Limb (tissue), 2 donors: Measurements from ENCODE around the gene HELZ.
A peak's percentile ranks its signal among the peaks of the same experiment; 100 is the strongest.
"Not testable (repeated sequence)": the region's sequence is repeated elsewhere in the genome, so short reads cannot be mapped to it uniquely, and the experiment has no call there.

Experiments used
- DNase-seq, 2 donors: peaks; one replicate each; pipeline ENCODE4 v3.0.0-alpha.2; 2016; ENCODE audit errors: extremely low spot score in 2 of 2

Gene HELZ

DNA sequence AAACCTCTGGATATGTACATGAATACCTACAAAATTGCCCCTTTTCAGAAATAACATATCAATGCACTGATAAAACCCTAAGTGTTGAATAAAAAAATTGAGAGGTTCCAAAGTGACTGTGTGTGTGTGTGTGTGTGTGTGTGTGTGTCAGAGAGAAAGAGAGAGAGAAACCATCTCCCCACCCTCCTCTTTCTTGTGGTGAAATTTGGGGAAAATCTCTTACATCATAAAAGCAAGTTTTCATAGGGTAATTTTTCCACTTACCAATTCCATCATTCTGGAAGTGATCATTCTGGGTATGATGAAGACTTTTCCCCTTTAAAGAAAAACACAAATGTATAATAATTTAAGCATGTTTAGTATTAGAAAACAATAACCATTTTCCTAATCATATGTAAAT lies 121.3 kb downstream of the HELZ start:
- no peak for DNase-seq

DNA sequence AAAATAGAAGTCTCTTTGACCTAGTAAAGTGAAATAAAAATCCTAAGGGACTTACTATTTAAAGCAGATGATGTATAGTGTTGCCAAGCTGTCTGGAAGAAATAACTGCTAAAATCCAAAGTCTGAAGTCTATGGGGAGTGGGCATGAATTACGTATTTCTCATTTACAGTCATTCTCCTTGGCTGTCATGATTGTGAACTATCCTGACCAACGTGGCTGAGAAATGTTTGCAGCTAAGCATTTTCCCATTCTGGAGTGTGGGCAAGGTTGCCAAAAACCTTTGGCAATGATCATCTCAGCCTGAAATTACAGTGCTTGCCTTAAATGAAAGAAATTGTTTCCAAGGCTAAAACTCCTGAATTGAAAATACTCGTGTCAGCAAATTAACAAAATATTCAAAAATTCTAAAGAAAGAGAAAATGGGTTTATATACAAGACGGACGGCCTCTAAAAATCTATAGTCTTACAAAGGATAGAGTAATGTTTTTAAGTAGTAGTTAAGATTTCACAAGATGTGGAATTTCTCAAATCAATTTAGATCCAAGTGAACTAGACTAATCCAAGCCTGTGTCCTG lies 123.6 kb downstream of the HELZ start:
- DNase-seq: peak; percentile 30 to 80

DNA sequence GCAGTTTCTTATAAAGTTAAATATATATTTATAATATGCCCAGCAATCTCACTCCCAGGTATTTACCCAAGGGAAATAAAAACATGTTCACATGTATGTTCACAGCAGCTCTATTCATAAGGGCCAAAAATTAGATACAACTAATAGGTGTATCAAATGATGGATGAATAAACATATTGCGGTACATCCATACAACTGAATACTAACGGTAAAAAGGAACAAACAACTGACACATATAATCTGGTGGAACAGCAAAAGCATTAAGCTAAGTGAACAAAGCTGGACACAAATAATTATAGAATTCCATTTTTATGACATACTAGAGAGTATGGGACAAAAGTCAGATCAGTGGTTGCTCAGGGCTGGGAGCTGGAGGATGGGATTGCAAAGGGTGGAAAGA lies 125.9 kb downstream of the HELZ start:
- DNase-seq: no peak

DNA sequence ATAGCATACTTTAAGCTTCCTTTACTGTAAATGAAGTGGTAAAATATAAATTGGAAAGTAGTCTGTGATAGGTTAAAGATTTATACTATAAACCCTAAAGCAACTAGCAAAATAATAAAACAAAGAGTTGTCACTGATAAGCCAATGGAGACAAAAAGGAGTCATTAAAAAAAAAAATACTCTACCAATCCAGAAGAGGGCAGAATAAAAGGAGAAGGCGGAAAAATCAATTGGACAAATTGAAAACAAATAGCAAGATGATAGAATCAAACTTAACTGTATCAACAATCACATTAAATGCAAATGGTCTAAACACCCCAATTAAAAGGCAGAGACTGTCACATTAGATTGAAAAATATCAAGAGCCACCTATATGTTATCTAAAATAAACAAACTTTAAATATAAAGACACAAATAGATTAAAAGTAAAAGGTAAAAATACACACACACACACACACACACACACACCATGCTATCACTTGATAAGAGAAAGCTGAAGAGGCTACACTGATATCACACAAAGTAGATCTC lies 128.9 kb downstream of the HELZ start:
- DNase-seq: no peak

DNA sequence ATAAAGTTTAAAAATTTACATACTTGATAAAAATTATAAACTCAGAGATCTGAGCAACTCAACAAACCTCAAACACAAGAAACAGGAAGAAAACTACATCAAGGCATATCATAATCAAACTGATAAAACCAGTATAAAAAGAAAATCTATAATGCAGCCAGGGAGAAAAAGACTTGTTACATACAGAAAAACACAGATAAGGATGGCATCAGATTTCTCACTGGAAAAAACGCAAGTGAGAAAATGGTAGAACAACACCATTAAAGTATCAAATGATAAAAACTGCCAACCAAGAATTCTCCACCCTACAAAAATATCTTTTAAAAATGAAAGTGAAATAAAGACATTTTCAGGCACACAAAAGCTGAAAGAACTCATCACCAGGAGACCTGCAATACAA lies 129.6 kb downstream of the HELZ start:
- DNase-seq: no peak

DNA sequence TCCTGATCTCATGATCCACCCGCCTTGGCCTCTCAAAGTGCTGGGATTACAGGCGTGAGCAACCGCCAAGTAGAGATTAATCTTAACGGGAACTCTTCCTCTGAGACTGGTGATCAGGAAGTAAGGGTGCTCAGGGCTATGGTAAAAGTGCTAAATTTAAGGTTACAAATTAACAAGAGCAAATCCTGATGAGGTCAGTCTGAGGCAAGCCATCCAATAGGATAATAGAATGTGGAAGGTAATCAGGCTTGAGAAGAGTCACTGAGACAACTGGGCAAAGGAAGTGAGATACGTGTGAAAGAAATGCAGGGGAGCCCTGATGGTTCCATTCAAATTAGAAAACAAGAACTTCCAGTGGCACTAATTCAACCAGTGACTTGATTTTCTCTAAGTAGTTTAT lies 131.5 kb downstream of the HELZ start:
- DNase-seq: no peak

DNA sequence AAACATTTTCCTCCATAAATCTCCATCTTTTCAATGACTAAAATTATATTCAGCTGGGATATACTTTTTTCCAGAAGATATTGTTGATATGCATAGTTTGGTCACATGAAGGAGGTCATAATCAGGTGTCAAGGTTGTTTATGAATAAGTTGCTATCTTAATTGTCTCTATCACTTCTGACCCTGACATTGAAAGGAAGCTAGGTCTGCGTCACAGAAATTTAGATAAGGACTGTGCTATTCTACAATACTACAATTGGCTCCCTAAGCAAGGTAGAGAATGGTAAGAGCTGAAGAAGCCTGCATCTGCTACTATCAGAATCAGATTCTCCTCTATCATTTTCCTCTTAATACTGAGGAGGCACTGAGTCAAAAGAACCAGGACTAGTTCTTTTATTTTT lies 133.2 kb downstream of the HELZ start:
- DNase-seq: no peak

DNA sequence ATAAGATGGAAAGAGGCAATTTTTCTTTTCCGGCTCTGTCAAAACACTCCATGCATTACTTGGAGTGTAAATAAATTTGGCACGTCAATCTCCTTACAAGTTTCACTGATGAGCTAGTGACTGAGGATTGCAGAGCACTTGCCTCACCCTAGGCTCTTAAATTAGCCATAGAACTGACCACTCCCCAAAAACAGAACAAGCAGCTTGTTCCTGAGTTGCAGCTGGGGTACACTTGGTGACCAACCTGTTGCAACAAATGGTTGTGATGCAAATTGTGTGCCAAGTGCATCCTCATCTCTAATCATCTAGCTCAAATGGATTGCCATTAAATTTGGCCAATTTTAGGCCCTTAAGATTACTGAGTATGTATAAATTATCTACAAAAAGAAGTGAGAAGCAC lies 133.7 kb downstream of the HELZ start:
- no peak for DNase-seq

DNA sequence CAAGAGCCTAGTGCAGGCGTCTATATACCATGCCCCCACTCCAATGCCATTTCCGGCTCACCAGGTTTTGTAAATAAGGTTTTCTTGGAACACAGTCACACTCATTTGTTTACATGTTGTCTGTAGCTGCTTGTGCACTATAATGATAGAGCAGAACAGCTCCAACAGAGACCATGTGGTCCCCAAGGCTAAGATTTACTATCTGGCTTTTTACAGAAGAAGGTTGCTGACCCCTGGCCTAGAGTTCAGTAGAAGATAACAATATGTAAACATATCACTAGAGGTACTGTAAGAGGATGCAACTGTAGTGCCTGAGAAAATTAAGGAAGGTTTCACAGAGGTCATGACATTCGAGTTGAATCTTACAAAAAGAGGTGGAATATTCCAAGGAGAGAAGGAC lies 134.4 kb downstream of the HELZ start:
- DNase-seq: no peak

DNA sequence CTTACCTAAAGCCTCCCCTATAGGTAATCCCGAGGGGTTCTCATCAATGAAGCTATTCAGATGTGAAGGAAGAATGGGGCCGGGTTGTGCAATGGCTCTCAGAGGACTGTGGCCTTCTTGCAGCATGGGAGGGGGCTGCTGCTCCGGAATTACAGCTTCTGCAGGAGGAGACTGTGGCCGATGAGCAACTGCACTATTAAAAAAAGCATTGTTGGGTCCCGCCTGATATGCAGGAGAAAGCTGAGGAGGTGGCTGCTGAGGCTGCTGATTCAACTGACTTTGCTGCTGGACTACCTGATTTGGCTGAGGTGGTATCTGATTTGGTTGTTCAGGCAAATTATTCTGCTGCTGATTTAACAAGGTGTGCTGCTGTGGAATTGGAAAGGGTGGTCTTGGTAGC lies 135.9 kb downstream of the HELZ start:
- no peak for DNase-seq

DNA sequence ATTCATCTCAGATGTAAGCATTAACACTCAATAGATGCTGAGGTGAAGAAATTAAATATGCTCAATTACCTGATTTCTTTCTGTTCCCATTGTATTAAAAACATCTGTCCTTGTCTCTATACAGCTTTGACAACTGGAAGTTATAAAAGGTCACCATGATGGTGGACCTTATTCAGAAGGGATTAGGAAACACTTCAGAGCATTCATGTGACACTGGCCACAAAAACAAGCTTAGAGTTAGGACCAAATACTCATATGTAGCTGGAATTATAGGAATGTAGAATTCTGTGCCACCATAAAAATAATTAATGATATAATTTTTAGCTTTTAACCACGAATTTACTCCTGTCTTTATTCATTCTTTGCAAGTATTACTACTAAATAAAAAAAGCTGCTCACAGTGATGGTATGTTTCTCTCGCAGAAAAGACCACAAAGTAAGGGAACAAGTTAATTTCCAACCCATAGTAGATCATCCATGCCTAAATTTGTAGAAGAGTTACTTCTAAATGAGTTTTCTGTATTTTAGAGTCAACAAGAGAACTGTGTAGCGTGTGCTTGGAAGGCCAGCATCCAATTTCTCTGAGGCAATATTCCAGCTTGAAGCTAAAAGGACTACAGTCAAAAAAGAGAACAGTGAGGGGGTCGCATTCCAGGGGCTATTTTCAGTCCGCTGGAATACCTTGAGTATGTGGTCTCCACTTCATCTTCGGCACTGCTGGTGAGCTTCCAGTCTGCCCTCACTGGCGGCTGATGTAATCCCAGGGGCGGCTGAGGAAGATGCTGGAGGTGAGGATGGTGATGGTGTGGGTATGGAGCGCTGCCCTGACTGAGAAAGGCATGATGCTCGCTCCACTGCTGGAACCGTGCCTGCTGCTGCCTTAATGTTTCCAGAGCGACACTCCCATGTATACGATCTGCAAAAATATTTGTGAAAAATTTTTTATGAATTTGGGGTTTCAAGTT lies 136.9 kb downstream of the HELZ start:
- DNase-seq: peak; percentile 21 to 33

DNA sequence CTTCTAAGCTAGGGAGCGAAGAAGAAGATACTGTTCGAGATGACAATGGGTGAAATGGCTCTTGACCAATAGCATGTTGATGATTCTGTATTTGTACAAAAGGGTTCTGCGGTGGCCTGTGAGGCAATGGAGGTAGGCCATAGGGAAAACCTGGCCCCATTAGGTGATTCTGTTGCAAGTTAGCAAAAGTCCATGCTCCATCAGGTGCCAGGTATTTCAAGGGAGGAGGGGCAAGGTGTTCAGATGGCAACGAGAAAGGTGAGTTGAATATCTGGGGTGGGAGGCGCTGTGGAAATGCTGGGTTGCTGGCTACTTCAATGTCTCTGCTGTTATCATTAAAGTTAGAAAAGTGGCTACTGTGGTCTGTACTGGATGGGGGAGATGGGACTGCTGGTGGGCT lies 137.8 kb downstream of the HELZ start:
- DNase-seq: no peak

DNA sequence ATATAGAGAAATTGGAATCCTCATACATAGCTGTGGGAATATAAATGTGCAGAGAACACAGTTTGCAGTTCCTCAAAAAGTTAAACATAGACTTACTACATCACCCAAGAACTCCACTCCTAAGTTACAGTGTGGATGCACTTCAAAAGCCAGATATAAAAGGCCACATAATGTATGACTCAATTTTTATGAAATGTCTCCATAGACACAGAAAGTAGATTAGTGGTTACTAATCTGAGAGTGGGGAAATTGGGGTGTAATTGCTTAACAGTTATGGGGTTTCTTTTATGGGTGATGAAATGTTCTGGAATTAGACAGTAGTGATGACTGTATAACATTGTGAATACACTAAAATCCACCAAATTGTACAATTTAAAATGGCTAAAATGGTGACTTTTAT lies 139.8 kb downstream of the HELZ start:
- no peak for DNase-seq

DNA sequence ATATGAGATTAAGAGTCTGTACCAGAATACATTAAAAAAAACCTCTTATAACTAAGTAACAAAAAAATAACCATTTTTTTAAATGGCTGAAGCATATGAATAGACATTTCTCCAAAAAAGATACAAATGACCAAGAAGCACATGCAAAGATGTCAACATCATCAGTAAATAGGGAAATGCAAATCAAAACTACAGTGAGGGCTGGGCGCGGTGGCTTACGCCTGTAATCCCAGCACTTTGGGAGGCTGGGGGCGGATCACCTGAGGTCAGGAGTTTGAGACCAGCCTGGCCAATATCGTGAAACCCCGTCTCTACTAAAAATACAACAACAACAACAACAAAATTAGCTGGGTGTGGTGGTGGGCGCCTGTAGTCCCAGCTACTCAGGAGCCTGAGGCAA lies 140.4 kb downstream of the HELZ start:
- DNase-seq: not testable (repeated sequence)

DNA sequence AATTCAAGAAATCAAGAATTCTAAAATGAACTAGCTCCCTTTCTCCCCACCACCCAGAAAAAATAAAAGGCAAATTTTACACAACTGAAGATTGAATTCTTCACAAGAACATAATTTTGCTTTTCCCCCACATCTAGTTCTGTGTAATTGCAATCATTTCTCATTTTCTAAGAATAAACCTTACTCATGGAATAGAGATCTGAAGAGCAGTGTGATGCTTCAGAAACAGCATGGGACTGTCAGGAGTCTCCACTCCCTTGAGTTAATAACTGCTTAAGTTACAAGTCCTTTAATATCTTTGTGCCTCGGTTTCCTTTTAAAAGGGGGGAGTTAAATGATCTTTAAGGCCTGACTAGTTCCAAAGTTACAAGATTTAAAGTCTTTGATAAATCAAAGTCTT lies 147.0 kb downstream of the HELZ start:
- no peak for DNase-seq

DNA sequence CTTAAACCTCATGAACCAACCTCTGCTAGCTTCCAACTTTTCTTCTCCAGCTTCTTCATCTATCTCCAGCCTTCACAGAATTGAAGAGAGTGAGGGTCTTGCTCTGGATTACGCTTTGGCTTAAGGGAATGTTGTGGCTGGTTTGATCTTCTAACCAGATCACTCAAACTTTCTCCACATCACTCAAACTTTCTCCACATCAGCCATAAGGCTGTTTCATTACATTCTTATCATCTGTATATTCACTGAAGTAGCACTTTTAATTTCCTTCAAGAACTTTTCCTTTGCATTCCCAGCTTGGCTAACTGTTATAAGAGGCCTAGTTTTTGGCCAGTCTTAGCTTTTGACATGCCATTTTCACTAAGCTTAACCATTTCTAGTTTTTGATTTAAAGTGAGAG lies 148.4 kb downstream of the HELZ start:
- no peak for DNase-seq

DNA sequence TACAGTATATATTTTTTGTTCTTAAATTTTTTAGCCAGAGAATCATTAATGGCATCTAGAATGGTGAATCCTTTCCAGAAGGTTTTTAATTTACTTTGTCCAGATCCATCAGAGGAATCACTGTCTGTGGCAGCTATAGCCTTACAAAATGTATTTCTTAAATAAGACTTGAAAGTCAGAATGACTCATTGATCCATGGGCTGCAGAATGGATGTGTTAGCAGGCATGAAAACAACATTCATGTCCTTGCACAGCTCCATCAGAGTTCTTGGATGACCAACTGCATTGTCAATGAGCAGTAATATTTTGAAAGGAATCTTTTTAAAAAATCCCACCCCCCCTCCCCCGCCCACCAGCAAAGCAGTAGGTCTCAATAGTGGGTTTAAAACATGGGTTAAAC lies 149.2 kb downstream of the HELZ start:
- no peak for DNase-seq

DNA sequence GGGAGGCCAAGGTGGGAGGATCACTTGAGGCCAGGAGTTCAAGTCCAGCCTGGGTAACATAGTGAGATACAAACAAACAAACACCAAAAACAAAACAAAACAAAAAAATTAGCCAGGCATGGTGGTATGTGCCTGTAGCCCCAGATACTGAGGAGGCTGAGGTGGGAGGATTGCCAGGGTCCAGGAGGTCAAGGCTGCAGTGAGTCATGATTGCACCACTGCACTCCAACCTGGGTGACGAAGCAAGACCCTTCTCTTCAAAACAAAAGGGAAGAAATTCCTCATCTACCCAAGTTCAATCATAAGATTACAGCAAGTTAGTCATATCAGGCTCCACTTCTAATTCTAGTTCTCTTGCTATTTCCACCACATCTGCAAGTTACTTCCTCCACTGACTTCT lies 149.7 kb downstream of the HELZ start:
- not testable (repeated sequence) for DNase-seq

DNA sequence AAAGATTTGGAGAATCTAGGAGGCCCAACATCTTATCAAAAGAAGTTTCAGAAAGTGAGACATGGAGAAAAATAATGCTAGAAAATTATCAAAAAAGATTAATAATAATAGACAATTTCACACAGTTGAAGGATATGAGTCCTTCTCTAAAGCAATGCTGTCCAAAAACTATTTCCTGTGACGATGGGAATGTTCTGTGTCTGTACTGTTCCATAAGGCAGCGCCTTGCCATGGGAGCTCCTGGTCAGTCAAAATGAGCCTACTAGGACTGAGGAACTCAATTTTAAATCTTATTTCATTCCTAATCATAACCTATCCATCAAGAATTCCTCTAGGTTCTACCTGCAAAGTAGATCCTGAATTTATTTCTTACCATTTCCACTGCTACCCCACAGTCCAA lies 151.6 kb downstream of the HELZ start:
- no peak for DNase-seq

DNA sequence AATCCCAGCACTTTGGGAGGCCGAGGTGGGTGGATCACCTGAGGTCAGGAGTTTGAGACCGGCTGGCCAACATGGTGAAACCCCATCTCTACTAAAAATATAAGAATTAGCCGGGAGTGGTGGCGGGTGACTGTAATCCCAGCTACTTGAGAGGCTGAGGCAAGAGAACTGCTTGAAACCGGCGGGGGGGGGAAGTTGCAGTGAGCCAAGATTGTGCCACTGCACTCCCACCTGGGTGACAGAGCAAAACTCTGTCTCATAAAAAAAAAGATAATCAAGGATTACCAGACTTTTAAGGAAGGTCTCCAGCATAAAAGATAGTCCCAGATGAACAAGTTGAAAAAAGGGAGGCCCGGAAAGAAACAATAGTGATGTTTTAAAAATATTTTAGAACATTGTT lies 152.3 kb downstream of the HELZ start:
- DNase-seq: not testable (repeated sequence)

DNA sequence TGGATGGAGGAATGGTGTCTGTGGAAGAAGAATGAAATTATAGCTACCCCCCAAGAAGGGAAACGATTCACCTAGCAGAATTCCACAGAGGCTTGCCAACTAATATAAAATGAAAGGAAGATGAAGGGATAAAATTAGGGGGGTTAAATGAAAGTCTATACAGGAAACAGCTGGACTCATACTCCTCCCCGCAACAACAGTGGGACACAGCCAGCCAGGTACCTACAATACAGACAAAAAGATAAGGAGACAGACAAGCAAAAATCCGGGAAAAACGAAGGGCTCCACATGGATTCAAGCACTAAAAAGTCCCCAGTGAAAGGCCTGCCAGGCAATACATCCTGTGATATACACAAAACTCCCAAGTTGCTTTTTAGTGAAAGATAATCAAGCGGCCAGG lies 152.7 kb downstream of the HELZ start:
- no peak for DNase-seq

DNA sequence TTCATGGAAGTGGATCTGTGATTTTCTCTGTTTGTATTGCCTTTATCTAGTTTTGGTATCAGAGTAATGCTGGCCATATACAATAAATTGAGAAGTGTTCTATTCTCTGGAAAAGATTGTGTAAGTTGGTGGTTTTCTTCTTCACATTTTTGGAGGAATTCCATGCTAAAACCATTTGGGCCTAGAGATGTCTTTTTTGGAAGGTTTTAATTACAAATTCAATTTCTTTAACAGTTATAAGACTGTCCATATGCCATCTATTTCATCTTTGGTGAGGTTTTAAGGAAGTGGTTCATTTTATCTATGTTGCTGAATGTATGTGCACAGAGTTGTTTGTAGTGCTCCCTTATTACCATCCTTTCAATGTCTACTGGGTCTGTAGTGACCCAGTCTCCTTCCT lies 154.7 kb downstream of the HELZ start:
- no peak for DNase-seq

DNA sequence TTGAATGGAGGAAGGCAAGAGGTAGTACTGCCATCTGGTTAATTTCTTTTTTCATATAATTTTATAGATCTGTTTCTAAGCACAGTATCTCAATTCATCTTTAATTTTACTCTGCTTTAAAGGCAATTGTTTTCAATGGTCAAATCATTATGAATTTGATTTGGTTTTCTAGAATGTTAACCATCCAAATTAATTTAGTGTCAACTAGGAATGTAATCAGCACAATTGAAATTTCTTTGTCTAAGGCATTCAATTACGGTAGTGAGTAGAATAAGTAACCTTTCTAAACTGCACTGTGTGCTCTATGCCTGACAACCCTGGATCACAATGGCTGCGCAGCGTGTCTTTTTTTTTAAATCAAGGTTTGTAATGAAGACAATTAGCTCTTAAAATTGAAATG lies 156.4 kb downstream of the HELZ start:
- DNase-seq: no peak
